Sigmoid colon (tissue), 7 donors: Measurements from ENCODE around the gene ZNF2. TPM values are rescaled to one million over a fixed set of nuclear protein-coding genes. Genes with fewer than 3 reads are reported as not detected.

ENCODE experiments used
- DNase-seq: peaks from one replicate; pipeline ENCODE4 v3.0.0-alpha.2; 2019
- H3K27ac ChIP-seq, 4 donors: fragments of 200-600 bp; sonication (generic); one replicate each; pipeline ENCODE4 v1.5.1; 2016 to 2019; ENCODE audit warnings: mild to moderate bottlenecking in 1 of 4
- H3K27me3 ChIP-seq, 3 donors: fragments of 200-600 bp; sonication (generic); one replicate each; pipeline ENCODE4 v1.5.1; 2019; ENCODE audit warnings: mild to moderate bottlenecking in 1 of 3
- H3K36me3 ChIP-seq, 4 donors: fragments of 200-600 bp; sonication (generic); one replicate each; pipeline ENCODE4 v1.5.1; 2016 to 2019
- H3K4me1 ChIP-seq, 4 donors: fragments of 200-600 bp; sonication (generic); one replicate each; pipeline ENCODE4 v1.5.1; 2017 to 2019
- H3K4me3 ChIP-seq, 4 donors: fragments of 200-600 bp; sonication (generic); one replicate each; pipeline ENCODE4 v1.5.1; 2017 to 2019; ENCODE audit warnings: mild to moderate bottlenecking in 2 of 4, moderate library complexity in 1 of 4
- H3K9me3 ChIP-seq, 4 donors: fragments of 200-600 bp in 3 of 4; sonication (generic) in 3 of 4; one replicate each; pipeline versions ENCODE4 v1.5.1 to v1.6.1; 2013 to 2019
- CTCF ChIP-seq, 4 experiments: fragments of 450-650 bp in 3 of 4; fragments of 200-600 bp in 1 of 4; IDR thresholded peaks; one replicate each; pipeline ENCODE4 v1.5.1; 2016 to 2019; ENCODE audit warnings: antibody characterized with exemption in 4 of 4, mild to moderate bottlenecking in 3 of 4, moderate library complexity in 2 of 4
- EP300 ChIP-seq, 4 donors: sonication (generic); formaldehyde crosslinking; IDR thresholded peaks; one replicate each; pipeline ENCODE4 v1.6.1; 2017; ENCODE audit warnings: antibody characterized with exemption in 4 of 4
- POLR2A ChIP-seq, 2 donors: fragments of 450-650 bp; IDR thresholded peaks; one replicate each; pipeline ENCODE4 v1.6.1; 2016; ENCODE audit warnings: antibody characterized with exemption in 2 of 2, mild to moderate bottlenecking in 2 of 2, moderate library complexity in 2 of 2
- POLR2AphosphoS5 ChIP-seq, 4 donors: sonication (generic); formaldehyde crosslinking; IDR thresholded peaks; one replicate each; pipeline ENCODE4 v1.6.1; 2017; ENCODE audit warnings: antibody characterized with exemption in 4 of 4
- WGBS, 2 donors: extraction: QIAGEN DNeasy Blood & Tissue Kit; methylation state at CpG; one replicate each; pipeline ENCODE4 v1.1.7; 2013; 5-methylcytosine and 5-hydroxymethylcytosine counted together
- intact Hi-C: fragments of 100-400 bp; cut with DNase I; formaldehyde crosslinking; loops from one replicate; pipeline ENCODE4 v1.15.1; 2023
- polyA plus RNA-seq, 3 donors: library from polyadenylated mRNA; stranded (reverse); fragments of 200-250 nt; gene quantifications; one replicate each; pipeline ENCODE4 v1.2.3, GENCODE V29; 2013
- total RNA-seq, 4 donors: library from RNA; depleted of rRNA; stranded (reverse); fragments of >200 nt; gene quantifications; one replicate each; pipeline ENCODE4 v1.1.0, GENCODE V29; 2016
- donor health status: healthy with polysubstance abuse.
- donor health status: Bipolar disorder and iron deficiency.
- donor health status: healthy.

Gene ZNF2
- total and polyA plus RNA-seq, 7 donors: 1.6 to 5.8 (median 2.8) TPM; not detected in 1

GRCh38 chr2:95138702-95139101 lies 26.9 kb upstream of the ZNF2 start:
- intact Hi-C loops: no loop called here
- Histone ChIP-seq H3K9me3 (peaks cover 0 to 12% (median 3%) of the 10 kb centered on the region in 4 donors), H3K36me3 (peaks cover 0 to 3% (median under 1%) of the 10 kb centered on the region in 4 donors), H3K4me3 (no peak overlapping the region), H3K4me1 (no peaks in the 10 kb centered on the region), H3K27me3 (no peaks in the 10 kb centered on the region), H3K27ac (no peak overlapping the region)
- TF ChIP-seq POLR2A (IDR thresholded peaks at IDR 0.05): no peak
- no peak for TF ChIP-seq POLR2AphosphoS5 (IDR thresholded peaks at IDR 0.05)
- TF ChIP-seq CTCF (IDR thresholded peaks at IDR 0.05): no peak
- TF ChIP-seq EP300 (IDR thresholded peaks at IDR 0.05): no peak
- no peak for DNase-seq
- 76 to 89% methylated on average over 1 of the region's 1 CpG for WGBS, 2 donors

GRCh38 chr2:95143838-95144237 lies 21.8 kb upstream of the ZNF2 start:
- Histone ChIP-seq H3K27ac (no peak overlapping the region), H3K4me1 (no peaks in the 10 kb centered on the region), H3K36me3 (peaks cover 0 to 46% (median 9%) of the 10 kb centered on the region in 4 donors), H3K27me3 (no peaks in the 10 kb centered on the region), H3K9me3 (peaks cover 12 to 42% (median 29%) of the 10 kb centered on the region in 4 donors), H3K4me3 (no peak overlapping the region)
- intact Hi-C loops: no loop called here
- 95 to 96% methylated on average over 2 of the region's 2 CpGs for WGBS, 2 donors
- no peak for TF ChIP-seq CTCF (IDR thresholded peaks at IDR 0.05)
- TF ChIP-seq POLR2AphosphoS5 (IDR thresholded peaks at IDR 0.05): no peak
- no peak for TF ChIP-seq EP300 (IDR thresholded peaks at IDR 0.05)
- no peak for TF ChIP-seq POLR2A (IDR thresholded peaks at IDR 0.05)
- no peak for DNase-seq

- DNase-seq: no peak
- Histone ChIP-seq H3K27me3 (no peaks in the 10 kb centered on the region), H3K4me3 (no peak overlapping the region), H3K4me1 (no peaks in the 10 kb centered on the region), H3K27ac (no peak overlapping the region), H3K36me3 (peaks cover 42 to 91% (median 60%) of the 10 kb centered on the region in 4 donors), H3K9me3 (peaks cover 21 to 66% (median 44%) of the 10 kb centered on the region in 4 donors)
- 98% methylated on average over 6 of the region's 6 CpGs for WGBS, 2 donors
- intact Hi-C loops: no loop called here
- no peak for TF ChIP-seq POLR2AphosphoS5 (IDR thresholded peaks at IDR 0.05)
- no peak for TF ChIP-seq POLR2A (IDR thresholded peaks at IDR 0.05)
- no peak for TF ChIP-seq CTCF (IDR thresholded peaks at IDR 0.05)
- TF ChIP-seq EP300 (IDR thresholded peaks at IDR 0.05): no peak
Observed at GRCh38 chr2:95149397-95149984, 16.1 kb upstream of the ZNF2 start.

DNA sequence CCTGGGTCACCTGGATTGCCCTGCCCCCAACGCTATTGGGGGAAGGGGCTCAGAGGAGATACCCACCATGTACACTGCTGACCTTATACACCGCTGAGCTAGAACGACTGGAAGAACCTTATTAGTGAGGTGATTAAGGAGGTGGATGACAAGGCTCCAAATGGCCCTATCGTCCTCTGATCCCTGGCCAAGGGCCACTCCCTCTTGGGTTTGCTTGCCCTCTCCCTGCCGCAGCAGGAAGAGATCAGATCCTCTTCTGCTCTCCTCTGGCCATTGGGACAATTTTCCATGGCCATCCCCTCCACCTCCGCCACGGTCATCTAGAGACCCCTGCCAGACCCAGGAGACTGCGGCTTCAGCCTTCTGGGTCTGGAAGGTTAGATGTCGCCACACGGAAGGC lies 7.2 kb upstream of the ZNF2 start:
- Histone ChIP-seq H3K4me3 (peak overlapping the region; percentile 71 to 80 (median 75)), H3K9me3 (no peaks in the 10 kb centered on the region), H3K27ac (peak overlapping the region; percentile 84 to 91 (median 88)), H3K4me1 (peaks cover 0 to 19% (median 15%) of the 10 kb centered on the region in 4 donors), H3K27me3 (no peaks in the 10 kb centered on the region), H3K36me3 (peaks cover 7 to 36% (median 21%) of the 10 kb centered on the region in 4 donors)
- intact Hi-C loops: no loop called here
- TF ChIP-seq CTCF (IDR thresholded peaks at IDR 0.05): no peak
- no peak for TF ChIP-seq POLR2AphosphoS5 (IDR thresholded peaks at IDR 0.05)
- TF ChIP-seq EP300 (IDR thresholded peaks at IDR 0.05): no peak
- no peak for TF ChIP-seq POLR2A (IDR thresholded peaks at IDR 0.05)
- 35 to 68% methylated on average over 10 of the region's 10 CpGs for WGBS, 2 donors
- DNase-seq: no peak
